ENCODE data around the gene DENND4A. TPM values are rescaled to one million over a fixed set of nuclear protein-coding genes. Genes with fewer than 3 reads are reported as not detected.
A peak's percentile ranks its signal among the peaks of the same experiment; 100 is the strongest.

Gene DENND4A
- polyA plus RNA-seq (2011; rRNA removed) (5.1 and 11.0 TPM in 2 replicates), polyA minus RNA-seq (2011; rRNA and poly(A)+ RNA removed) (16.0 and 19.4 TPM in 2 replicates)

DNA sequence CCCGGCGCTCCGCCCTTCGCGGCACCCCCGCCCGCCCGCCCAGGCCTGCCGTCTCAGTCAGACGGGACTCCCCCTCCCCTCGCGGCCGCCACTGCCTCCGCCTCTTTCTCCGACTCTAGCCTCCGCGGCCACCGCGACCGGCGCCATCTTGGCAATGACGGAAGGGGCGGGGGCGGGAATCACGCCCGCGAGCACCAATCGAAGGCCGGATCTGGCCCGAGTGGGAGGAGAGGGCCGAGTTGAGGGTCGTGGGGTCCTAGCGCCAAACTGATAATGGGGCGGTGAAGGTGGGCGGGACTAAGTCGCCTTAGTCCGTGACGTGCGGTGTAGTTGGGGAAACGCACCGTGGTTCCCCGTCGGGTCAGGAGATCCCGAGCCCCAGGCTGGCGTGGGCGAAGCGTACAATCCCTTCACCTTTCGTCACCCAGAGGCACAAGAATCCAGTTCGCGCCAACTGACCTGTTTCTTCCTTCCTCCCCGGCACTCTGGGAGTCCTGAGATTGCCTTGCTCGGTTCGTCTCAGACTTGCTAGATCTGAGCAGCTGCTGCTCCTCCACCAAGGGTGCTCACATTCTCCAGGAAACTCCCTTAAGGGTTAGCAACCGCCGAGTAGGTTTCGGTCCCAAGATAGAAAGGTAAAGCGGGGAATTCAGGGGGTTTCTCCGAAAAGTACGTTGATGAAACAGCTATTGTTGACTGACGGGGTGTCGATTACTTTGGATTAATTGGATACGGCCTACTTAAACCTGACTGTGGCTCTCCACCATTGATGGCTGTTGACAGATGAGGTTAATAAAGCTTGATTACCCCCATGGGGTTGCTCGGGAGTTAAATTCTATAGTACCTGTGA, at the start of gene DENND4A:
DENND4A (minus strand) TSS at position 156 of the 850 bp plus-strand sequence. CDS start 35,843 bp downstream, outside the sequence.
- H3K4me3 ChIP-seq (ENCODE audit: low read depth, low read length) = peak within 1 kb of the TSS; percentile 89
- no peaks in the 10 kb centered on the region for H3K27me3 ChIP-seq (ENCODE audit: control insufficient read depth, insufficient read depth, low read length)
- peak; percentile 84 for DNase-seq (ENCODE audit: low read depth)
- no peaks in the 10 kb centered on the region for H3K36me3 ChIP-seq (ENCODE audit: control insufficient read depth, insufficient read depth, low read length)
- POLR2A ChIA-PET = interaction anchor here (0.7 kb wide), 1 partner anchor 502 kb away, joined by 15 read pairs; no protein-coding TSS in a partner anchor
- CTCF ChIA-PET = interaction anchor here (0.6 kb wide), 1 partner anchor 23 kb away, joined by 3 read pairs; no protein-coding TSS in a partner anchor
- no peak for TF ChIP-seq CTCF (IDR thresholded peaks at IDR 0.05; ENCODE audit: insufficient read depth, low read depth, low read length)

- DNase-seq (ENCODE audit: low read depth) = no peak
- Histone ChIP-seq H3K27me3 (ENCODE audit: control insufficient read depth, insufficient read depth, low read length) (no peaks in the 10 kb centered on the region), H3K36me3 (ENCODE audit: control insufficient read depth, insufficient read depth, low read length) (no peaks in the 10 kb centered on the region), H3K4me3 (ENCODE audit: low read depth, low read length) (peak overlapping the region; percentile 1; the same call in 1 of the 2 replicates)
- TF ChIP-seq CTCF (IDR thresholded peaks at IDR 0.05; ENCODE audit: insufficient read depth, low read depth, low read length) = no peak
- ChIA-PET CTCF (interaction anchor here (0.7 to 4.2 kb wide), 5 partner anchors 8 to 1080 kb away, joined by 3 to 15 read pairs (median 6); no protein-coding TSS in a partner anchor), POLR2A (interaction anchor here (0.6 to 1.2 kb wide), 2 partner anchors 195 to 230 kb away, joined by 3 to 6 read pairs; partner anchors contain the start of gene INTS14)
Observed at GRCh38 chr15:65841121-65841930, 49.2 kb upstream of the DENND4A start.

- CTCF ChIA-PET = interaction anchor here (4.2 kb wide), 1 partner anchor 16 kb away, joined by 15 read pairs; no protein-coding TSS in a partner anchor
- DNase-seq (ENCODE audit: low read depth) = no peak
- Histone ChIP-seq H3K27me3 (ENCODE audit: control insufficient read depth, insufficient read depth, low read length) (no peaks in the 10 kb centered on the region), H3K4me3 (ENCODE audit: low read depth, low read length) (no peak overlapping the region), H3K36me3 (ENCODE audit: control insufficient read depth, insufficient read depth, low read length) (no peaks in the 10 kb centered on the region)
- TF ChIP-seq CTCF (IDR thresholded peaks at IDR 0.05; ENCODE audit: insufficient read depth, low read depth, low read length) = no peak
- POLR2A ChIA-PET = no interaction called here
Observed at GRCh38 chr15:65839985-65840384, 47.9 kb upstream of the DENND4A start.

- Histone ChIP-seq H3K4me3 (ENCODE audit: low read depth, low read length) (no peak overlapping the region), H3K27me3 (ENCODE audit: control insufficient read depth, insufficient read depth, low read length) (no peaks in the 10 kb centered on the region), H3K36me3 (ENCODE audit: control insufficient read depth, insufficient read depth, low read length) (no peaks in the 10 kb centered on the region)
- no peak for TF ChIP-seq CTCF (IDR thresholded peaks at IDR 0.05; ENCODE audit: insufficient read depth, low read depth, low read length)
- DNase-seq (ENCODE audit: low read depth) = no peak
- ChIA-PET POLR2A (interaction anchor here (0.6 kb wide), 1 partner anchor 10 kb away, joined by 5 read pairs; no protein-coding TSS in a partner anchor), CTCF (interaction anchor here (4.2 kb wide), 1 partner anchor 15 kb away, joined by 15 read pairs; no protein-coding TSS in a partner anchor)
Observed at GRCh38 chr15:65839354-65839901, 47.3 kb upstream of the DENND4A start.

All from BJ (cell line).